K562 (cell line): ENCODE measurements around the gene HDHD3. TPM values are rescaled to one million over a fixed set of nuclear protein-coding genes. Genes with fewer than 3 reads are reported as not detected.
A peak's percentile ranks its signal among the peaks of the same experiment; 100 is the strongest.

ENCODE experiments used
- ETV6 ChIP-seq, 3 experiments: fragments of 150-350 bp in 1 of 3; sonication (generic) in 1 of 3; formaldehyde crosslinking in 1 of 3; IDR thresholded peaks; 2 replicates each; pipeline versions ENCODE4 v1.6.1 to v1.8.0; 2014 to 2022; ENCODE audit warnings: borderline replicate concordance in 2 of 3, low read depth in 2 of 3, antibody characterized with exemption in 1 of 3, low read length in 1 of 3, mild to moderate bottlenecking in 1 of 3, missing genetic modification reagents in 1 of 3
- FOXK1 ChIP-seq: sonication (generic); formaldehyde crosslinking; IDR thresholded peaks from 2 replicates; pipeline ENCODE4 v1.8.0; 2022; ENCODE audit warnings: missing genetic modification reagents, mild to moderate bottlenecking, borderline replicate concordance
- HOXB6 ChIP-seq: fragments of 250-450 bp; sonication (Bioruptor Pico); IDR thresholded peaks from 2 replicates; pipeline ENCODE4 v1.5.1; 2022; ENCODE audit warnings: mild to moderate bottlenecking, borderline replicate concordance
- NELFE ChIP-seq: IDR thresholded peaks from 2 replicates; pipeline ENCODE4 v1.6.1; 2011; ENCODE audit warnings: mild to moderate bottlenecking; ENCODE audit not compliant: insufficient read depth, insufficient read length
- NFXL1 ChIP-seq: fragments of 450-650 bp; formaldehyde crosslinking; IDR thresholded peaks from 2 replicates; pipeline ENCODE4 v1.4.0; 2021; ENCODE audit warnings: mild to moderate bottlenecking
- SMARCA5 ChIP-seq: fragments of 450-650 bp; IDR thresholded peaks from 2 replicates; pipeline ENCODE4 v1.6.1; 2016
- STAT5B ChIP-seq: fragments of 250-450 bp; sonication (Bioruptor Pico); IDR thresholded peaks from 2 replicates; pipeline ENCODE4 v1.8.0; 2021; ENCODE audit warnings: mild to moderate bottlenecking, inconsistent platforms
- TAF1 ChIP-seq: IDR thresholded peaks from 2 replicates; pipeline ENCODE4 v1.6.1; 2011; ENCODE audit warnings: mild to moderate bottlenecking, low read length, moderate library complexity; ENCODE audit not compliant: insufficient read depth, control insufficient read depth, severe bottlenecking; ENCODE audit errors: extremely low read depth
- TARDBP ChIP-seq: fragments of 450-650 bp; IDR thresholded peaks from 2 replicates; pipeline ENCODE4 v1.6.1; 2016
- ZBTB8A ChIP-seq: fragments of 450-650 bp; IDR thresholded peaks from 2 replicates; pipeline ENCODE4 v1.6.1; 2018; ENCODE audit warnings: mild to moderate bottlenecking, moderate library complexity; ENCODE audit not compliant: partially characterized antibody
- ZNF384 ChIP-seq: IDR thresholded peaks from 2 replicates; pipeline ENCODE4 v1.6.1; 2012; ENCODE audit warnings: low read depth, low read length, improper control_type of control experiment
- ZNF696 ChIP-seq: fragments of 250-450 bp; sonication (Bioruptor Pico); conservative IDR thresholded peaks from 2 replicates; pipeline ENCODE4 v1.4.0; 2020; ENCODE audit warnings: mild to moderate bottlenecking, moderate library complexity
- polyA plus RNA-seq, 8 experiments: library from polyadenylated mRNA; depleted of rRNA in 4 of 8; stranded (reverse) in 5 of 8; unstranded in 3 of 8; fragments of >200 nt; fragmentation: Nextera tagmentation in 2 of 8; fragmentation: Illumina TruSeq in 1 of 8; extraction: Ambion mirVana in 2 of 8; extraction: Trizol in 1 of 8; gene quantifications; 2 replicates each; pipeline versions ENCODE4 v1.2.1 to v1.2.3, GENCODE V29; 2011 to 2014; ENCODE audit warnings: inconsistent platforms in 1 of 8, missing spikeins in 1 of 8
- total RNA-seq, 7 experiments: library from RNA; depleted of rRNA in 6 of 7; stranded (reverse); fragments of >200 nt in 6 of 7; fragmentation: Illumina TruSeq in 2 of 7; extraction: Trizol in 2 of 7; gene quantifications; 2 replicates each; pipeline versions ENCODE4 v1.2.1 to v1.2.3, GENCODE V29; 2011 to 2021; ENCODE audit warnings: low replicate concordance in 1 of 7
- TF ChIP-seq, protein P1 (sequence below): fragments of 250-450 bp; sonication (Bioruptor Pico); IDR thresholded peaks from 2 replicates; pipeline ENCODE4 v1.4.0; 2020
- TF ChIP-seq, protein P2 (sequence below): fragments of 150-350 bp; IDR thresholded peaks from 2 replicates; pipeline ENCODE4 v1.6.1; 2014; ENCODE audit warnings: low read depth, mild to moderate bottlenecking, low read length, borderline replicate concordance
- TF ChIP-seq, protein P3 (sequence below), 2 experiments: fragments of 450-650 bp; IDR thresholded peaks; 2 replicates each; pipeline ENCODE4 v1.6.1; 2016

The HDHD3 gene
- total and polyA plus RNA-seq, 9 of the 15 experiments (the other 6 are each of a cell fraction or from before 2014, with no cell fraction given) = 1.1 to 19.1 (median 10.9) TPM

DNA sequence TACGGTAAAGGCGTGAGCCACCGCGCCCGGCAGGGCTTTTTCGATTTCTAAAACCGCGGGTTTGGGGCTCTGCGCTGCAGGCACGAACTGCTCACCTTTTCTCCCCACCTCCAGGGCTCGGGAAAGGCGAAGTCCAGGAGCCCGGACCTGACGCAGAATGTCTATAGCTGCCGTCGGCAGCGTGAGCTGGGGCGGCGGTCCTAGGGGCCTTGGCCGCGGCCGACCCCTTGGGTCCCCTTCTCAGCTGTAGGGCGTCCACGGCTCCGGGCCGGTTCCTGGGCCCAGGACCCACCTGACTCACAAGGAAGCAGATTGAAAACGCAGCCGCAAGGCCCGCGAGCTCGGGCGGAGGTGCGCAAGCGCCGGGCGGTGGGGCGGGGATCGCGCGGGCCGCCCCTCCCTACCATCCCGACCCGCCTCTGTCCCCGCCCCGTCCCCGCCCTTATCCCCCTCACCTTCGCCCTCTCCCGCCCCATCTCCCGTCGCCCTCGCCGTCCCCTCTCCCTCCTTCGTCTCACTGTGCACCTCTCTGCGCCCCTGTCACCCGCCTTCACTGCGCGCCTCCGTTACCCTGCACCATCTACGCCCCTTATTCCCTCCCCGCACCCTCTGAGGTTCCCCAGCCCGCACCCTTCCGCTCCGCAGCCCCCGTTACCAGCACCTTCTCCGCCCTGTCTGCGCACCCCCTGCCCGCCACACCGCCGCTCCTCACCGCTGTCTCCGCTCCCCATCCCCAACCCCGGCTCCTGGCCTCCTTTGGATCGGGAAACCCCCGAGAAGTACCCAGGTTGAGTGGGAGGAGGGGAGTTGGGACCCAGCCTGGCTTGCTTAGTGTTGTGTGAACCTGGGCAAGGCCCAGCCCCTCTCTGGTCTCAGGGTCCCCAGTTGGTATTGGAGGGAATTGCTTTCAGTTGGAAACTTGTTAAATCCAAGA lies at the start of gene HDHD3 (continued):
- no peak for TF ChIP-seq ETV6 (IDR thresholded peaks at IDR 0.05; ENCODE audit: borderline replicate concordance in 1 of 2, low read depth in 2 of 2, low read length in 1 of 2)
- TF ChIP-seq ETV6 (CRISPR knock-in tag; IDR thresholded peaks at IDR 0.05; ENCODE audit: borderline replicate concordance) = no peak
- TF ChIP-seq, protein P1, sequence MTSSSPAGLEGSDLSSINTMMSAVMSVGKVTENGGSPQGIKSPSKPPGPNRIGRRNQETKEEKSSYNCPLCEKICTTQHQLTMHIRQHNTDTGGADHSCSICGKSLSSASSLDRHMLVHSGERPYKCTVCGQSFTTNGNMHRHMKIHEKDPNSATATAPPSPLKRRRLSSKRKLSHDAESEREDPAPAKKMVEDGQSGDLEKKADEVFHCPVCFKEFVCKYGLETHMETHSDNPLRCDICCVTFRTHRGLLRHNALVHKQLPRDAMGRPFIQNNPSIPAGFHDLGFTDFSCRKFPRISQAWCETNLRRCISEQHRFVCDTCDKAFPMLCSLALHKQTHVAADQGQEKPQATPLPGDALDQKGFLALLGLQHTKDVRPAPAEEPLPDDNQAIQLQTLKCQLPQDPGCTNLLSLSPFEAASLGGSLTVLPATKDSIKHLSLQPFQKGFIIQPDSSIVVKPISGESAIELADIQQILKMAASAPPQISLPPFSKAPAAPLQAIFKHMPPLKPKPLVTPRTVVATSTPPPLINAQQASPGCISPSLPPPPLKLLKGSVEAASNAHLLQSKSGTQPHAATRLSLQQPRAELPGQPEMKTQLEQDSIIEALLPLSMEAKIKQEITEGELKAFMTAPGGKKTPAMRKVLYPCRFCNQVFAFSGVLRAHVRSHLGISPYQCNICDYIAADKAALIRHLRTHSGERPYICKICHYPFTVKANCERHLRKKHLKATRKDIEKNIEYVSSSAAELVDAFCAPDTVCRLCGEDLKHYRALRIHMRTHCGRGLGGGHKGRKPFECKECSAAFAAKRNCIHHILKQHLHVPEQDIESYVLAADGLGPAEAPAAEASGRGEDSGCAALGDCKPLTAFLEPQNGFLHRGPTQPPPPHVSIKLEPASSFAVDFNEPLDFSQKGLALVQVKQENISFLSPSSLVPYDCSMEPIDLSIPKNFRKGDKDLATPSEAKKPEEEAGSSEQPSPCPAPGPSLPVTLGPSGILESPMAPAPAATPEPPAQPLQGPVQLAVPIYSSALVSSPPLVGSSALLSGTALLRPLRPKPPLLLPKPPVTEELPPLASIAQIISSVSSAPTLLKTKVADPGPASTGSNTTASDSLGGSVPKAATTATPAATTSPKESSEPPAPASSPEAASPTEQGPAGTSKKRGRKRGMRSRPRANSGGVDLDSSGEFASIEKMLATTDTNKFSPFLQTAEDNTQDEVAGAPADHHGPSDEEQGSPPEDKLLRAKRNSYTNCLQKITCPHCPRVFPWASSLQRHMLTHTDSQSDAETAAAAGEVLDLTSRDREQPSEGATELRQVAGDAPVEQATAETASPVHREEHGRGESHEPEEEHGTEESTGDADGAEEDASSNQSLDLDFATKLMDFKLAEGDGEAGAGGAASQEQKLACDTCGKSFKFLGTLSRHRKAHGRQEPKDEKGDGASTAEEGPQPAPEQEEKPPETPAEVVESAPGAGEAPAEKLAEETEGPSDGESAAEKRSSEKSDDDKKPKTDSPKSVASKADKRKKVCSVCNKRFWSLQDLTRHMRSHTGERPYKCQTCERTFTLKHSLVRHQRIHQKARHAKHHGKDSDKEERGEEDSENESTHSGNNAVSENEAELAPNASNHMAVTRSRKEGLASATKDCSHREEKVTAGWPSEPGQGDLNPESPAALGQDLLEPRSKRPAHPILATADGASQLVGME (CRISPR knock-in tag) = no peak
- no peak for TF ChIP-seq NFXL1
- no peak for TF ChIP-seq ZBTB8A
- TF ChIP-seq TARDBP = no peak
- TF ChIP-seq NELFE = no peak
- TF ChIP-seq FOXK1 (CRISPR knock-in tag) = no peak
- no peak for TF ChIP-seq STAT5B
- no peak for TF ChIP-seq ZNF696
- TF ChIP-seq, protein P2, sequence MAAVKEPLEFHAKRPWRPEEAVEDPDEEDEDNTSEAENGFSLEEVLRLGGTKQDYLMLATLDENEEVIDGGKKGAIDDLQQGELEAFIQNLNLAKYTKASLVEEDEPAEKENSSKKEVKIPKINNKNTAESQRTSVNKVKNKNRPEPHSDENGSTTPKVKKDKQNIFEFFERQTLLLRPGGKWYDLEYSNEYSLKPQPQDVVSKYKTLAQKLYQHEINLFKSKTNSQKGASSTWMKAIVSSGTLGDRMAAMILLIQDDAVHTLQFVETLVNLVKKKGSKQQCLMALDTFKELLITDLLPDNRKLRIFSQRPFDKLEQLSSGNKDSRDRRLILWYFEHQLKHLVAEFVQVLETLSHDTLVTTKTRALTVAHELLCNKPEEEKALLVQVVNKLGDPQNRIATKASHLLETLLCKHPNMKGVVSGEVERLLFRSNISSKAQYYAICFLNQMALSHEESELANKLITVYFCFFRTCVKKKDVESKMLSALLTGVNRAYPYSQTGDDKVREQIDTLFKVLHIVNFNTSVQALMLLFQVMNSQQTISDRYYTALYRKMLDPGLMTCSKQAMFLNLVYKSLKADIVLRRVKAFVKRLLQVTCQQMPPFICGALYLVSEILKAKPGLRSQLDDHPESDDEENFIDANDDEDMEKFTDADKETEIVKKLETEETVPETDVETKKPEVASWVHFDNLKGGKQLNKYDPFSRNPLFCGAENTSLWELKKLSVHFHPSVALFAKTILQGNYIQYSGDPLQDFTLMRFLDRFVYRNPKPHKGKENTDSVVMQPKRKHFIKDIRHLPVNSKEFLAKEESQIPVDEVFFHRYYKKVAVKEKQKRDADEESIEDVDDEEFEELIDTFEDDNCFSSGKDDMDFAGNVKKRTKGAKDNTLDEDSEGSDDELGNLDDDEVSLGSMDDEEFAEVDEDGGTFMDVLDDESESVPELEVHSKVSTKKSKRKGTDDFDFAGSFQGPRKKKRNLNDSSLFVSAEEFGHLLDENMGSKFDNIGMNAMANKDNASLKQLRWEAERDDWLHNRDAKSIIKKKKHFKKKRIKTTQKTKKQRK = no peak
- no peak for TF ChIP-seq ZNF384
- no peak for TF ChIP-seq SMARCA5
- peak; percentile 50 for TF ChIP-seq TAF1
- TF ChIP-seq HOXB6 (CRISPR knock-in tag) = no peak
- TF ChIP-seq, protein P3, sequence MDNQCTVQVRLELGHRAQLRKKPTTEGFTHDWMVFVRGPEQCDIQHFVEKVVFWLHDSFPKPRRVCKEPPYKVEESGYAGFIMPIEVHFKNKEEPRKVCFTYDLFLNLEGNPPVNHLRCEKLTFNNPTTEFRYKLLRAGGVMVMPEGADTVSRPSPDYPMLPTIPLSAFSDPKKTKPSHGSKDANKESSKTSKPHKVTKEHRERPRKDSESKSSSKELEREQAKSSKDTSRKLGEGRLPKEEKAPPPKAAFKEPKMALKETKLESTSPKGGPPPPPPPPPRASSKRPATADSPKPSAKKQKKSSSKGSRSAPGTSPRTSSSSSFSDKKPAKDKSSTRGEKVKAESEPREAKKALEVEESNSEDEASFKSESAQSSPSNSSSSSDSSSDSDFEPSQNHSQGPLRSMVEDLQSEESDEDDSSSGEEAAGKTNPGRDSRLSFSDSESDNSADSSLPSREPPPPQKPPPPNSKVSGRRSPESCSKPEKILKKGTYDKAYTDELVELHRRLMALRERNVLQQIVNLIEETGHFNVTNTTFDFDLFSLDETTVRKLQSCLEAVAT (IDR thresholded peaks at IDR 0.05) = peak in 1 of 2 experiments; percentile 36; a peak in 1 of 4 replicates
